HG03342 (cell line): Measurements from ENCODE around the gene DNAJB14.

Source experiments
- ATAC-seq: cut with Tn5 transposase; IDR thresholded peaks from one replicate; pipeline ENCODE4 v1.9.1; 2021; ENCODE audit warnings: mild to moderate bottlenecking, moderate library complexity; ENCODE audit not compliant: unreplicated experiment

The DNAJB14 gene

GRCh38 chr4:99945718-99946355 is 581 bp downstream of the DNAJB14 start:
- peak; percentile 4 for ATAC-seq

- ATAC-seq = no peak
Measured at GRCh38 chr4:99943904-99944437, 2.4 kb downstream of the DNAJB14 start.

GRCh38 chr4:99938243-99938753 is 8.1 kb downstream of the DNAJB14 start:
- ATAC-seq = no peak

- no peak for ATAC-seq
Measured at GRCh38 chr4:99934891-99935290, 11.5 kb downstream of the DNAJB14 start.

- no peak for ATAC-seq
Measured at GRCh38 chr4:99927566-99927965, 18.9 kb downstream of the DNAJB14 start.

- no peak for ATAC-seq
Measured at GRCh38 chr4:99921174-99921573, 25.2 kb downstream of the DNAJB14 start.

- no peak for ATAC-seq
Measured at GRCh38 chr4:99918656-99919055, 27.8 kb downstream of the DNAJB14 start.

GRCh38 chr4:99917575-99917974 is 28.8 kb downstream of the DNAJB14 start:
- ATAC-seq = no peak

GRCh38 chr4:99915449-99915848 is 31.0 kb downstream of the DNAJB14 start:
- no peak for ATAC-seq

- no peak for ATAC-seq
Measured at GRCh38 chr4:99894998-99895397, 51.4 kb downstream of the DNAJB14 start.

GRCh38 chr4:99894161-99894997 is 52.0 kb downstream of the DNAJB14 start, which contains the start of gene LAMTOR3:
LAMTOR3 (minus strand) TSS chr4:99894427; CDS start chr4:99893963, 464 bp downstream.
- ATAC-seq = peak; percentile 100

- ATAC-seq = no peak
Measured at GRCh38 chr4:99893839-99894160, 52.6 kb downstream of the DNAJB14 start.

- no peak for ATAC-seq
Measured at GRCh38 chr4:99893029-99893428, 53.4 kb downstream of the DNAJB14 start.

- no peak for ATAC-seq
Measured at GRCh38 chr4:99891351-99891750, 55.1 kb downstream of the DNAJB14 start.

GRCh38 chr4:99887837-99888236 is 58.6 kb downstream of the DNAJB14 start:
- no peak for ATAC-seq

- ATAC-seq = no peak
Measured at GRCh38 chr4:99886146-99886545, 60.3 kb downstream of the DNAJB14 start.

GRCh38 chr4:99885687-99886086 is 60.7 kb downstream of the DNAJB14 start:
- ATAC-seq = no peak

- ATAC-seq = peak; percentile 63
Measured at GRCh38 chr4:99885063-99885664, 61.3 kb downstream of the DNAJB14 start.

- ATAC-seq = no peak
Measured at GRCh38 chr4:99879458-99879857, 67.0 kb downstream of the DNAJB14 start.

- ATAC-seq = no peak
Measured at GRCh38 chr4:99878604-99879003, 67.8 kb downstream of the DNAJB14 start.

- no peak for ATAC-seq
Measured at GRCh38 chr4:99876946-99877345, 69.5 kb downstream of the DNAJB14 start.
